Activated T-cell treated with anti-CD3 and anti-CD28 coated beads, Interleukin-2, amount 50 U/mL, for 4 hours (primary cell): ENCODE data around the gene PTPRR. TPM values are rescaled to one million over a fixed set of nuclear protein-coding genes. Genes with fewer than 3 reads are reported as not detected.

Experiments
- ATAC-seq, 2 donors: fragments of 200-7000 bp; cut with Tn5 transposase; one replicate each; pipeline ENCODE4 v1.10.0; 2021
- DNase-seq: peaks from one replicate; pipeline ENCODE4 v3.0.0-alpha.2; 2020
- H3K27me3 Mint-ChIP-seq: one replicate; pipeline ENCODE4 v1.8.0; 2021; ENCODE audit warnings: low read depth, mixed read lengths
- H3K36me3 Mint-ChIP-seq: one replicate; pipeline ENCODE4 v1.8.0; 2022; ENCODE audit warnings: mixed read lengths; ENCODE audit not compliant: insufficient read depth
- H3K4me1 Mint-ChIP-seq: one replicate; pipeline ENCODE4 v1.8.0; 2021; ENCODE audit warnings: low read depth, mixed read lengths
- H3K4me3 Mint-ChIP-seq: one replicate; pipeline ENCODE4 v1.8.0; 2021; ENCODE audit warnings: mild to moderate bottlenecking, moderate library complexity, mixed read lengths
- H3K9me3 Mint-ChIP-seq: one replicate; pipeline ENCODE4 v1.8.0; 2021; ENCODE audit warnings: mixed read lengths
- total RNA-seq, 3 donors: library from RNA; stranded (reverse); gene quantifications; one replicate each; pipeline ENCODE4 v1.2.1, GENCODE V29; 2021

PTPRR gene
- total RNA-seq, 3 donors from 2014 or later: not detected

DNA sequence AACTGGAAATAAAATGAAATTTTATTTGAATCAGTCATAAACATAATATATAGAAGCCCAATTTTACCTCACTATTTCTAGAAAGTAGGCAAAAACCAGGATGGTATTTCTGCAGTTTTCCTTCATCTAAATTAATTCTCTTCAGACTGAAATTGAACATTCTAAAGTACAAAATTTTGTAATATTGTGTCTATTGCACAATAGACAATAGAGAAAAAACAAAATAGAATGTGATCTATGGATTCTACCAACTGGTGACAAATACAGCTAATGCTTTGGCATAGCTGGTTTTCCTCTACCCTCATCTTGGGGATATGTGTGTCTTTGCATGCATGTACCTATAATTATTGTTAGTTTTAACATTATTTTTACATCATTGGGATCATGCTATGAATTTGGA, 8.5 kb upstream of the PTPRR start:
- no peak overlapping the region for H3K4me3 Mint-ChIP-seq
- H3K27me3 Mint-ChIP-seq: no peaks in the 10 kb centered on the region
- no peaks in the 10 kb centered on the region for H3K4me1 Mint-ChIP-seq
- no peaks in the 10 kb centered on the region for H3K9me3 Mint-ChIP-seq
- no peaks in the 10 kb centered on the region for H3K36me3 Mint-ChIP-seq
- ATAC-seq (no peak), DNase-seq (no peak)

DNA sequence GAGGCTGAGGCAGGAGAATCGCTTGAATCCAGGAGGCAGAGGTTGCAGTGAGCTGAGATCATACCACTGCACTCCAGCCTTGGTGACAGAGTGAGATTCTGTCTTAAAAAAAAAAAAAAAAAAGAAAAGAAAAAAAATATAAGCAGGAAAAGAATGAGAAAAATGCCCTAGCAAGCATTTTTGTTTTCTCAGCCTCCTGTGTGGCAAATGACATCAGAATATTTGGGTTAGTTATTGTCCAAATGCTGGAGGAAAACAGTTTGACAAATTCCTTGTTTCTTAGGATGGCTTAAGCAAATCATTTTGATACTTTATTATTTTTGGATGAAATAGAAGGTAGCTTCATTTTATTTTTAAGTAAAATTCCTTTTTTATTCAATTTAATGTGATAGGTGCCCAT, 7.5 kb upstream of the PTPRR start:
- no peak overlapping the region for H3K4me3 Mint-ChIP-seq
- H3K9me3 Mint-ChIP-seq: no peaks in the 10 kb centered on the region
- H3K4me1 Mint-ChIP-seq: no peaks in the 10 kb centered on the region
- no peaks in the 10 kb centered on the region for H3K36me3 Mint-ChIP-seq
- DNase-seq (no peak), ATAC-seq (no peak)
- H3K27me3 Mint-ChIP-seq: no peaks in the 10 kb centered on the region

DNA sequence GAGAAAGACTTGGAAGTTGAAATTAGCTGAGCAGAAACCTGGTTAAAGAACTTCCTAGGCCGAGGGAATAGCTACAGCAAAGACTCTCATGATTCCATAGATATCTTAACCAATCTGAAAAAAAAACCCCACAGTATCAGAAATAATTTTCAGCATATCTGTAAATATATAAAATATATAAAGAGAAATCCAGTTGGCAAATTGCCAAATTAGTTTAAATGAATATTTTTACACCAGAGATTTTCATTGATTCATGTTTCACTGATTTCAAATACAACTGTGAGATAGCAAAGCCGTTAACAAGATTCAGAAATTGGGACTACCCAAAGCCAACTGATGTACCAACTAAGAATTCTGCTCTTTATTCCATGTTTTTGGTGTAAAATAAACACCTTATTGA, 6.8 kb upstream of the PTPRR start:
- H3K27me3 Mint-ChIP-seq: no peaks in the 10 kb centered on the region
- H3K9me3 Mint-ChIP-seq: no peaks in the 10 kb centered on the region
- ATAC-seq (no peak), DNase-seq (no peak)
- H3K4me3 Mint-ChIP-seq: no peak overlapping the region
- no peaks in the 10 kb centered on the region for H3K4me1 Mint-ChIP-seq
- H3K36me3 Mint-ChIP-seq: no peaks in the 10 kb centered on the region

DNA sequence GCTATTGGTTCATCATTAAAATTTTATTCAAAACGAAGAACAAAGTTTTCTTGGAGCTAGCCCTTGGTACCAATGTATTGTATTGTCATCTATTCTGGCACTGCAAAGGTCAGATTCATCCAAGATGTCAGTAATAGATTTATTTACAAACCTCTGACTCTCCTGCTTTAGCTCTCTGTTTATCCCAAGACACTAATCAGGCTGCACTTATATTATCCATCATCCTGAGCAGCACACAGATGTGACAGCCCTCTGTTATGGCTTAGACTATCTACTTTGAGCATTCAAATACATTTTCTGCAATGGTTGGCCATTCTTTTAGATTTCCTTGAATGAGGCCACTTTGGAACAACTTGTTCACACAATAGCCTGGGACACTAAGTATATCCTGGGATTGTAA, 5.0 kb upstream of the PTPRR start:
- DNase-seq (no peak), ATAC-seq (no peak)
- H3K4me1 Mint-ChIP-seq: no peaks in the 10 kb centered on the region
- H3K9me3 Mint-ChIP-seq: no peaks in the 10 kb centered on the region
- H3K27me3 Mint-ChIP-seq: no peaks in the 10 kb centered on the region
- H3K36me3 Mint-ChIP-seq: no peaks in the 10 kb centered on the region
- H3K4me3 Mint-ChIP-seq: no peak overlapping the region

DNA sequence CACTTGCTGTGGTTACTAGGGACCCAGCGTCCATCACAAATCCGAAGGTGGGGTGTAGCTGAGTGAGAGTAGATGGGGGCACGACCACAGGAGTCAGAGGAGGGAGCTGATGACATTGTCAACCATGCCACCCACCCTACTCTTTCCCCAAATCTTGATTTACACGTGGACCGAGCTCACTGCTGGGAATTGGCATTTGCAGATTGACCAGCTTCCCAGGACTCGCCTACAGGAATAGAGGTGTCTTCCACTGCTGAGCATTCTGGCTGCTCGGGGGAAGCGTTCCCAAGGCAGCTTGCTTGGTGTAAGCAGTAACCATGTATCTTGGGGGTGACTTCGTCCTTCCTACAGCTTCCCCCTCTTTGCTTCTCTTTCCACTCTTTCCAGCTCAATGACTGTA, 353 bp upstream of the PTPRR start:
- H3K27me3 Mint-ChIP-seq: peaks cover 7% of the 10 kb centered on the region
- H3K4me1 Mint-ChIP-seq: no peaks in the 10 kb centered on the region
- H3K9me3 Mint-ChIP-seq: no peaks in the 10 kb centered on the region
- no peaks in the 10 kb centered on the region for H3K36me3 Mint-ChIP-seq
- DNase-seq (no peak), ATAC-seq (no peak)
- H3K4me3 Mint-ChIP-seq: no peak overlapping the region

DNA sequence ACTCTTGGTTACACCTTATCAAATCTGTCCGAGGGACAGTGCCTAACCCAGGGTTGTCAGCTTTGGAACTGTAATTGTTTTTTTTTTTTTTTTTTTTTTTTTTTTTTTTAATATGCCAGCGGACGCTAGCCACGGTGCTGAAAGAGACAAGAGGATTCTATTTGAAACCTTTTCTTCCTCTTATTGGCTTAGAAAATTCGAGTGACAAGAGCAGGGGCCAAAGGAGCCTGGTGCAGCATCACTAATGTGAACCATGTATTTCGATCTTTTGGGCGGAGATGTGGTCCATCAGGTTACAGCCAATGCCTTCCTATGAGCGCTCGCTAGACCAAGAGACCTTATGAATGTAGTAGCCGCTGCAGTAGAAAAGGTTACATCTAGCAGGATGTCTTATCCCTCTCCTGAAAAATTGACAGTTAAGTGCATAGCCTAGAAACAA, 922 bp downstream of the PTPRR start:
- no peaks in the 10 kb centered on the region for H3K36me3 Mint-ChIP-seq
- no peaks in the 10 kb centered on the region for H3K4me1 Mint-ChIP-seq
- no peak for ATAC-seq
- no peak overlapping the region for H3K4me3 Mint-ChIP-seq
- H3K9me3 Mint-ChIP-seq: no peaks in the 10 kb centered on the region
- no peak for DNase-seq
- H3K27me3 Mint-ChIP-seq: peaks cover 7% of the 10 kb centered on the region

DNA sequence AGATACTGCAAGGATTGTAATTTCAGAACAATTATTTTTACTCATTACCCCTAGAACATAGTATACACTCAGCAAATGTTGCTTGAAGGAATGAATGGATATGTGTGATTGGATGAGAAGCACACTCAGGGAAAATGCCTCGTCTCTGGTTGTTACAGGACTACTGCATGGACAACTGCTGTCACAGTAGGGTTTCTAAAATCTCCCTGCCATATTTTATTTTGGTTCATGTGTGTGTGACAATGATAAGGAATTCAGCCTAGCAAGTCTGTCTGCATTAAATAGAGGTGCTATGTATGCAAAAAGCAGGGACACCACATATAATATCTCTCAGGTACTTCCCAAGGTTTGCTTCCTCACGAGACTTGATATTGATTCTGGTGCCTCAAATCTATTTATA, 1.4 kb downstream of the PTPRR start:
- no peak for DNase-seq
- no peak for ATAC-seq
- Mint-ChIP-seq H3K27me3 (peaks cover 7% of the 10 kb centered on the region), H3K9me3 (no peaks in the 10 kb centered on the region), H3K4me3 (no peak overlapping the region), H3K4me1 (no peaks in the 10 kb centered on the region), H3K36me3 (no peaks in the 10 kb centered on the region)

DNA sequence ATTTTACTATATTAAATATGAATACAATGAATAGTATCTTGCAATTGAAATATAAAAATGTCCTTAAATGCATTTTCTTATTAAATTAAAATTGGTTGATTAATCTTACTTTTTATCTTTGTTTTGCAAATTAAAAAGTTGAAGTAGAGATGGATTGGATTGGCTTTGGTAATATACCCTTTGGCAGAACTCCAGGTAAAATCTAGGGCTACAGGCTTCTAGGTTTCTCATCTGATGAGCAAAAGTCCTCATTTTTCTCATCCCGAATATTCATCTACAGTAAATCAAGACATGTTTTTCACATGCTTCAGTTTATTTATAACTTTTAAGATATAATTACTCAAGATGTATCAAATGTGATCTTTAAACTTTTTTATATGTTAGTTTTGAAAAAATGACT, 2.2 kb downstream of the PTPRR start:
- H3K4me3 Mint-ChIP-seq: no peak overlapping the region
- no peaks in the 10 kb centered on the region for H3K36me3 Mint-ChIP-seq
- no peaks in the 10 kb centered on the region for H3K9me3 Mint-ChIP-seq
- ATAC-seq (no peak), DNase-seq (no peak)
- no peaks in the 10 kb centered on the region for H3K4me1 Mint-ChIP-seq
- peaks cover 7% of the 10 kb centered on the region for H3K27me3 Mint-ChIP-seq

DNA sequence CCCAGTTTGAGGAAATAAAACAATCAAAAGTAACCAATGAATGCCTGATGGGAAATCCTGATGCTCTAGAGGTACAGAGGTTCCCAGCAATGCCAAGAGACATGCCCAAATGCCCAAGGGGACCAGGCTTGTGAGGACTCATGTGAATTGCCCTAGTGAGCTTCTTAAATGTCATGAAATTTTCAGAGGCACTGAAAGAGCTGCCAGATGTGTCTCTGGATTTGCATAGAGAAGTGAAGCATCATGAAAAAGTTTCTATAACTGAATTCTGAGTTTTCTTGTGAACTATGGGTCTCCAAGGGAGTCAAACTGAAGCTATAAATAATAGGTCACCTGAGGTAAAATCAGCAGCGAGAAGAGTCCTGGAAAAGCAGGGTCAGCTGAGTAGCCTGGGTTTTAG, 9.9 kb downstream of the PTPRR start:
- Mint-ChIP-seq H3K4me3 (no peak overlapping the region), H3K9me3 (no peaks in the 10 kb centered on the region), H3K27me3 (no peaks in the 10 kb centered on the region), H3K36me3 (no peaks in the 10 kb centered on the region), H3K4me1 (no peaks in the 10 kb centered on the region)
- no peak for DNase-seq
- no peak for ATAC-seq

DNA sequence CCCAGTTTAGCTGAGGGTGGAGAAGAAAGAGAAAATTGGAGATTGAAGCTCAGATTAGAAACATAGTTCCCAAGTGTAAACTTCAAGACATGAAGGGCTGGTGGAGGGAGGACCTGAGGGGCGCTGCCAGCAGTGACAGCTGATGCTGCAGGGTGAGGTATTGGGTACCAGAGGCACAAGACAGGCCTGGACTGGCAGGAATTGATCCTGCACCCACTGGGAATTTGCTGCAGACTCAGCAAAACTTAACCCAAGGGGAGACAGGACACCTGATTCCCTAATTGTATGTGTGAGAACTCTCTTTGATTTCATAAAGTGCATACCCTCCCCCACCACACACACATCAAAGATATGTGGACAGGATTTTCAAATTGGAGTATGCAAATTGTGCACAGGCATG, 11.6 kb downstream of the PTPRR start:
- H3K4me1 Mint-ChIP-seq: no peaks in the 10 kb centered on the region
- no peaks in the 10 kb centered on the region for H3K9me3 Mint-ChIP-seq
- H3K4me3 Mint-ChIP-seq: no peak overlapping the region
- H3K27me3 Mint-ChIP-seq: no peaks in the 10 kb centered on the region
- H3K36me3 Mint-ChIP-seq: no peaks in the 10 kb centered on the region
- DNase-seq (no peak), ATAC-seq (no peak)

DNA sequence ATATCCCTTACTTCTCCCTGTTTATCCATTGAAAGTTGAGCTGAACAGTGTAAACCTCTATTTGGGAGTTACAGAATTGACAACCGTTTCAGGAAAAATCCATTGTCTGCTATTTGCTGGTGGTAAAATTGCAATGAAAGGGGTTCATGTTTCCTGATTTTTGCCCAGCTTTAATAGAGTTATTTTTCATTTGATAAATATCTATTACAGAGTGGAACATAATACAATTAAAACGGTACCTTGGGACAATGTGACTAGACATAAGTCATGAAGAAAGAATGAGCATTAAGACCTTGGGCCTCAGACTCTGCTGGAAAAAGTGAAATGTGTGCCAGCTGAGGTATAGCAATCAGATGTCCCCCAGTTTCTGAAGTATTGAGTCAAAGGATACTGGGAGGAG, 13.1 kb downstream of the PTPRR start:
- DNase-seq: no peak
- H3K36me3 Mint-ChIP-seq: no peaks in the 10 kb centered on the region
- no peaks in the 10 kb centered on the region for H3K9me3 Mint-ChIP-seq
- H3K4me1 Mint-ChIP-seq: no peaks in the 10 kb centered on the region
- ATAC-seq: no peak
- H3K27me3 Mint-ChIP-seq: no peaks in the 10 kb centered on the region
- H3K4me3 Mint-ChIP-seq: no peak overlapping the region

DNA sequence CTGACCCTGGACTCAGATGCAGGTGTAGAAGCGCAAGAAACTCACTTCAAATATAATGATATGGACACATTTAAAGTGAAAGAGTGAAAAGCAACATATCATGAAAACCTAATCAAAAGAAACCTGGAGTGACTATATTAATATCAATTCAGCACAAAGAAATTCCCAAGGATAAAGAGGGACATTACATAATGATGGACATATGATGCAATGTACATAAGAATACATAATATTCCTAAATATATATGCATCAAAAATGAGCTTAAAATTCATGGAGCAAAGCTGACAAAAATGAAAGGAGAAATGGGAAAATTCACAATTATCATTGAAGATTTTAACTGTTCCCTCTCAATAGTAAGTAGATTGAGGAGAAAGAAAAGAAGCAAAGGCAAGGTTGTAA, 24.6 kb downstream of the PTPRR start:
- Mint-ChIP-seq H3K36me3 (no peaks in the 10 kb centered on the region), H3K4me1 (no peaks in the 10 kb centered on the region), H3K27me3 (no peaks in the 10 kb centered on the region), H3K9me3 (peaks cover 8% of the 10 kb centered on the region), H3K4me3 (no peak overlapping the region)
- ATAC-seq (no peak), DNase-seq (no peak)

DNA sequence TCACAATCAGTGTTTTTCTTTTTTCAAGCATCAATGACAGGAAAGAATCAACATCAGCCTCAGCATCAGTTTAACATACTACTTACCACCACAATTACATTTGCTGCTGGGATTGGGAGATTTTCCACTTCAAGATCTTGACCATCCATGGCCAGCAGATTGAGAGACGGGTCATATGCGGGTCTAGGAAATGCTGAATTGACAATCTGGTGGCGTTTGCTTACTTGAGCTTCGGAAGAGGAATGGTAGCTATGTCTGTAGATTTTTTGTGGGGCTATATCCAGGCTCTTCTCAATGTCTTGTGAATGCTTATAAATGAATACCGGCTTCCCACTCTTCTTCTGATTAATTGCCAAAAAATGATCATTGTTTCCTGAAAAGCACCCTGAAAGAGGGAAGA, 27.9 kb downstream of the PTPRR start:
- Mint-ChIP-seq H3K27me3 (no peaks in the 10 kb centered on the region), H3K4me1 (no peaks in the 10 kb centered on the region), H3K9me3 (peaks cover 8% of the 10 kb centered on the region), H3K36me3 (no peaks in the 10 kb centered on the region), H3K4me3 (no peak overlapping the region)
- DNase-seq (no peak), ATAC-seq (no peak)

DNA sequence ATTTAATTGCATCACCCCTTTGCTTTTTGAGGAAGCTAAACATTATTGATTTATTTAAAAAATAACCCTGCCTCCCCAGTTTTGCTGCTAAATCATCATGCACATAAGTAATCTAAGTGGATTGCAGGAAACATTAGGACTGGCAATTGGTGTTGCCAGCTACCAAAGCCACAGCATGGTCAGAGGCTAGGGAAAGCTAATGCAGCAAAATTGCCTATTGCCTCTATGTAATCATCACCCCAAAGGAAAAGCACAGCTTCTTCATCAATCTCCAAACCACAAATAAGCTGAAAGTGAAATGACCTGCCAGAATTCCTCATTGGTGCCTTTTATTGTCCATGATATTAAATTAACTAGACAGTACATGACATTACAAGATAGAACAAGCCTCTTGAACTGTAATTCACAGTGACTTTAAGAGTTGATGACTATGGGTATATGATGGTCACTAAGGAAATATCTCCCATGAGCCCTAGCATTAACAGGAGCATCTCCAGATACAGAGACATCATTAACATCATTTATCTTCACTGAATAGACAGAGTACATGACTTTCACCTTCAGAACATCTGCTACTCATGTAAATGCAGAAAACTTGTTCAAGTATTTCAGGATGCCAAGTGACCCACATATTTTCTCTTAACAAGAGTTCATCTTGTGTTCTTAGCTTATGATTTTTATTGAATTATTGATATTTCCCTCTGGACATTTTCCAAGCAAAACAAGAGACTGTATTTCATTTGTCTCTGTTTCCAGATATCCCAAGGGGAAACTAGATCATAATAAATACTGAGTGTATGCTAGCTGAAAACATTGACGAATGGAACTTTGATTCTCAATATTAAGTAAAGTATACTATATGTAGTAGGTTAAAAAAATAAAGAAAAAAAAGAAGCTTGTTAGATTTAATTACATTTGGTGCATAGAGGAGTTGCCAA, 29.4 kb downstream of the PTPRR start:
- DNase-seq (no peak), ATAC-seq (no peak)
- Mint-ChIP-seq H3K9me3 (peaks cover 5% of the 10 kb centered on the region), H3K27me3 (no peaks in the 10 kb centered on the region), H3K36me3 (no peaks in the 10 kb centered on the region), H3K4me3 (no peak overlapping the region), H3K4me1 (no peaks in the 10 kb centered on the region)

DNA sequence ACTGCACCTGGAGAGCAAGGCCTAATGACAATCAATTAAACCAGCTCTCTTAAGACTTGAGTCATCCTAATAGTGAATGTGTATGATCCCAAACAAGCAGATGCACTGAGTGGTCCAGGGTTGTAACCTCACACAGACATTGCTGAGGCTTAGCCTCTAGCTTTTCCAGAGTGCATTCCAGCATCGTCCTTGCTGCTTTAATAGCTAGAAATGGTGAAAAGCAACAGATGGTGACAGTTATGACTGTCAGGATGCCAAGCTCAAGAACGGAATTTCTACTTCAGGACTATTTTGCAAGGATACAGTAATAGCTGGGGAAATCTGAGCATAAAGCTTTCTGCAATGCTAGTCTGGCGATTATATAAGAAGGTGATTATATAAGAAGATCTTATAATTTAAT, 34.6 kb downstream of the PTPRR start:
- Mint-ChIP-seq H3K27me3 (no peaks in the 10 kb centered on the region), H3K4me3 (no peak overlapping the region), H3K4me1 (no peaks in the 10 kb centered on the region), H3K36me3 (no peaks in the 10 kb centered on the region), H3K9me3 (no peaks in the 10 kb centered on the region)
- ATAC-seq: no peak
- no peak for DNase-seq
